ENCODE data around the gene PLBD2.

The PLBD2 gene

GRCh38 chr12:113420996-113421595 is 62.7 kb downstream of the PLBD2 start:
- DNase-seq (ENCODE audit: low read depth), result no peak

- DNase-seq (ENCODE audit: low read depth), result peak; percentile 90
Measured at GRCh38 chr12:113422030-113422885, 63.9 kb downstream of the PLBD2 start, which contains the start of gene SDSL. Gene SDSL (plus strand): TSS chr12:113422380. CDS start chr12:113427983, 5,603 bp downstream.

GRCh38 chr12:113422886-113423669 is 64.7 kb downstream of the PLBD2 start:
- no peak for DNase-seq (ENCODE audit: low read depth)

- no peak for DNase-seq (ENCODE audit: low read depth)
Measured at GRCh38 chr12:113424456-113424855, 66.1 kb downstream of the PLBD2 start.

DNA sequence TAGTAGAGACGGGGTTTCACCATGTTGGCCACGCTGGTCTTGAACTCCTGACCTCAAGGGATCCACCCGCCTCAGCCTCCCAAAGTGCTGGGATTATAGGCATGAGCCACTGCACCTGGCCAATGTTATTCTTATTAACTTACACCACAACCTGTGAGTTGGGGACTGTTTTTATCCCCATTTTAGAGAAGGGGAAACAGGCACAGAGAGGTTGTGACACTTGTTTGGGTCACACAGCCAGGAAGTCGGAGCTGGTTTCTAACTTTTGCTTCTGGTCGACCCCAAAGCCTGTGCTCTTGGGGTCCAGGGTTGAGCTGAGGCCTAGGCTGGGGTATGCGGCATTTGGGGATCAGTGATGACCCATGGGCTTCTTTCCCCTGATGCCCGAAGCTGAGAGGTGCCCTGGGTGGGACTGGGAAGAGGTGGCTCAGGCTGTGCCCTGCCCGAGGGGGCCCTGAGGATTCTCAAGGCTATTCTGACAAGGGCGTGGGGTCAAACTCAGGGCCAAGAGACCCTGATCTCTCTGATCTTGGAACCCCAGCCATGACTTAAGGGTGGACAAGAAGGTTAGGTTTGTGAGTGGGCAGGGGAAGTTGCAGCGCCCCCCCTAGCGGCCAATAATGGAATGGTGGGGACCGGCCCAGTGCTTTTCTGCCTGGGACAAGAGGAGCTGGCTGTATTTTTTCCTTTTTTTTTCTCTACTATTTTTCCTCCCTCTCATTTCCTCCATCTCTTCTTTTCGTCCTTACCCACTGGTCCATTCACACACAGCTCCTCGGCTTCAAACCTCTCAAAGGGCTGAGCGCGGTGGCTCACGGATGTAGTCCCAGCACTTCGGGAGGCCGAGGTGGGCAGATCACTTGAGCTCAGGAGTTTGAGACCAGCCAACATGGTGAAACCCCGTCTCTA is 66.8 kb downstream of the PLBD2 start:
- DNase-seq (ENCODE audit: low read depth), result peak; percentile 58

GRCh38 chr12:113425960-113426453 is 67.6 kb downstream of the PLBD2 start:
- DNase-seq (ENCODE audit: low read depth), result no peak

DNA sequence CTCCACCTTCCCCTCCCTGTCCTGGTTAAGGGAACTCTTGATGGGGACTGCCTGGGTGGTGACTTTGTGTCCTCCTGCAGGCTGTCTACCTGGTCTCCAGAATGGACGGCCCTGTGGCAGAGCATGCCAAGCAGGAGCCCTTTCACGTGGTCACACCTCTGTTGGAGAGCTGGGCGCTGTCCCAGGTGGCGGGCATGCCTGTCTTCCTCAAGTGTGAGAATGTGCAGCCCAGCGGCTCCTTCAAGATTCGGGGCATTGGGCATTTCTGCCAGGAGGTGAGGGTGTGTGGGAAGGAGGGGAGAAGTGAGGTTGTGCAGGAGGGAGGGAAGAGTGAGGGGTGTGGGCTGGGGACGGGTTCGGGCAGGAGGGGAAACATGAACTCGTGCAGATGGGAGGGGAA is 69.5 kb downstream of the PLBD2 start:
- DNase-seq (ENCODE audit: low read depth), result no peak

- no peak for DNase-seq (ENCODE audit: low read depth)
Measured at GRCh38 chr12:113428482-113428881, 70.1 kb downstream of the PLBD2 start.

GRCh38 chr12:113432986-113433385 is 74.6 kb downstream of the PLBD2 start:
- peak; percentile 11 for DNase-seq (ENCODE audit: low read depth)

- no peak for DNase-seq (ENCODE audit: low read depth)
Measured at GRCh38 chr12:113435367-113435766, 77.0 kb downstream of the PLBD2 start.

GRCh38 chr12:113436586-113436985 is 78.2 kb downstream of the PLBD2 start:
- DNase-seq (ENCODE audit: low read depth), result no peak

- DNase-seq (ENCODE audit: low read depth), result no peak
Measured at GRCh38 chr12:113436993-113437728, 78.8 kb downstream of the PLBD2 start.

DNA sequence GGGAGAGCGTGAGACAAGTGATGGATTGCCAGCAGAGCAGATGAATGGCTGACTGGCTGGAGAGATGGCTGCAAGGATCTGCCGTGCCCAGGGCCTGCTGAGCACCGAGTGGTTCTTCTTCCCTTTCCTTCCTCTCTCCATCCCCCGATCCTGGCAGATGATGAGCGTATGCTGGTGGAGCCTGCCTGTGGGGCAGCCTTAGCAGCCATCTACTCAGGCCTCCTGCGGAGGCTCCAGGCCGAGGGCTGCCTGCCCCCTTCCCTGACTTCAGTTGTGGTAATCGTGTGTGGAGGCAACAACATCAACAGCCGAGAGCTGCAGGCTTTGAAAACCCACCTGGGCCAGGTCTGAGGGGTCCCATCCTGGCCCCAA is 79.3 kb downstream of the PLBD2 start:
- DNase-seq (ENCODE audit: low read depth), result no peak

- DNase-seq (ENCODE audit: low read depth), result no peak
Measured at GRCh38 chr12:113438523-113439300, 80.3 kb downstream of the PLBD2 start.

GRCh38 chr12:113439301-113439597 is 80.9 kb downstream of the PLBD2 start:
- DNase-seq (ENCODE audit: low read depth), result no peak

GRCh38 chr12:113439606-113440030 is 81.2 kb downstream of the PLBD2 start:
- peak; percentile 47 for DNase-seq (ENCODE audit: low read depth)

GRCh38 chr12:113440336-113440735 is 81.9 kb downstream of the PLBD2 start:
- DNase-seq (ENCODE audit: low read depth), result no peak

Measured in EH (cell line).